Neuron (in vitro differentiated cells): ENCODE measurements around the gene RTKN2.

ENCODE experiments used
- H2AFZ ChIP-seq: one replicate; pipeline ENCODE4 v1.6.1; 2013; ENCODE audit warnings: low read depth, mild to moderate bottlenecking, inconsistent platforms, low read length, moderate library complexity
- H3K27me3 ChIP-seq: one replicate; pipeline ENCODE4 v1.6.1; 2013; ENCODE audit warnings: low read length; ENCODE audit not compliant: insufficient read depth
- H3K36me3 ChIP-seq: one replicate; pipeline ENCODE4 v1.6.1; 2013; ENCODE audit warnings: low read length; ENCODE audit not compliant: insufficient read depth
- H3K4me1 ChIP-seq: one replicate; pipeline ENCODE4 v1.6.1; 2013; ENCODE audit warnings: low read length; ENCODE audit not compliant: insufficient read depth
- H3K4me3 ChIP-seq: 2 replicates; pipeline ENCODE4 v1.5.1; 2013; ENCODE audit warnings: mild to moderate bottlenecking, low read length, moderate library complexity
- H3K9me3 ChIP-seq: one replicate; pipeline ENCODE4 v1.6.1; 2013; ENCODE audit warnings: low read length

RTKN2 gene

DNA sequence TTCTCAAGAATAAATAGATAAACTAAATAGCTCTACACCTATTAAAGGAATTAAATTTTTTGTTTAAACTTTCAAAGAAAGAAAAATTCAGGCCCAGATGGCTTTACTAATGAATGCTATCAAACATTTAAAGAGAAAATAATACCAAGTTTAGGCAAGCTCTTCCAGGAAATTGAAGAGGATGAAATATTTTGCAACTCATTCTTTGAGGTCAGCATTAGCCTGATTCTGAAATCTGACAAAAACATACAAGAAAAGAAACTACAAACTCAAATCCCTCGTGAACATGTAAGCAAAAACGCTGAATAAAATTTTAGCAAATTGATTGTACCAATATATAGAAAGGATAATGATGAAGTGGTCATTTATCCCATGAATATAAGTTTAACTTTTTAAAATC is 93.4 kb downstream of the RTKN2 start:
- no peaks in the 10 kb centered on the region for H3K4me1 ChIP-seq

DNA sequence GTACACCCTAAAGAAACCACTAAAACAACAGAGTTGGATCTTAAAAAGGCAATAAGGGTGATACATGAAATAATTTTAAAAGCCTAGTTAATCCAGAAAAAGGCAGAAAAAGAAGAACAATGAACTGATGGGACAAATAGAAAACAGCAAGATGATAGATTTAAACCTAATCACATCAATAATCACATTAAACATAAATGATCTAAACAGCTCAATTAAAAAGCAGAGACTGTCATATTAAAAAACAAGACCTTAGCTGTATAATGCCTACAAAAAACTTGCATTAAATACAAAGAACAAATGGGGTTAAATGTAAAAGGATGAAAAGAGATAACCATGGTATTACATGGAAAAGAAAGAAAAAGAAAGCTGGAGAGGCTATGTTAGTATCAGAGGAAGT is 96.2 kb downstream of the RTKN2 start:
- Histone ChIP-seq H3K4me3 (no peak overlapping the region), H3K27me3 (no peaks in the 10 kb centered on the region), H2AFZ (no peak overlapping the region), H3K9me3 (no peaks in the 10 kb centered on the region), H3K36me3 (no peaks in the 10 kb centered on the region), H3K4me1 (no peaks in the 10 kb centered on the region)

More for the DNA sequence above, 93.4 kb downstream of the RTKN2 start:
- H2AFZ ChIP-seq: no peak overlapping the region
- H3K4me3 ChIP-seq: no peak overlapping the region
- H3K36me3 ChIP-seq: no peaks in the 10 kb centered on the region
- no peaks in the 10 kb centered on the region for H3K9me3 ChIP-seq
- H3K27me3 ChIP-seq: no peaks in the 10 kb centered on the region

DNA sequence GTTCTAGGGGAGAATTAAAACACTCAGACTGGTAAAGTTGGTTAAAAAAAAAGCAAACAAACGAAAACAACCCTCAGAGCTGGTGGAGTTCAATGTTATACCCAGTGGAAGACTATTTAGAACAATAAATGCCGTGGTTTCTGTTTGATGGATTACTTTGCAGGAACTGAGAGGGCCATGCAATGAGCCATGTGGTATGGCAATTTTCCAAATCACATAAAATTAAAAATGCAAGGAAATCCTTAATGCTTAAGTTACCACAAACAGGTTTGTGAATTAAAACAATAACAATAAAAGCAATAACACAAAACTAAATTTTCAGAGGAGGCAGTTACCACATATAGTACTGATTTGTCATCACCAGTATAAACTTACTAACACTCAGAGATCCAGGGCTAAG is 96.9 kb downstream of the RTKN2 start:
- H3K36me3 ChIP-seq: no peaks in the 10 kb centered on the region
- no peaks in the 10 kb centered on the region for H3K9me3 ChIP-seq
- no peak overlapping the region for H3K4me3 ChIP-seq
- H2AFZ ChIP-seq: no peak overlapping the region
- no peaks in the 10 kb centered on the region for H3K4me1 ChIP-seq
- H3K27me3 ChIP-seq: no peaks in the 10 kb centered on the region

DNA sequence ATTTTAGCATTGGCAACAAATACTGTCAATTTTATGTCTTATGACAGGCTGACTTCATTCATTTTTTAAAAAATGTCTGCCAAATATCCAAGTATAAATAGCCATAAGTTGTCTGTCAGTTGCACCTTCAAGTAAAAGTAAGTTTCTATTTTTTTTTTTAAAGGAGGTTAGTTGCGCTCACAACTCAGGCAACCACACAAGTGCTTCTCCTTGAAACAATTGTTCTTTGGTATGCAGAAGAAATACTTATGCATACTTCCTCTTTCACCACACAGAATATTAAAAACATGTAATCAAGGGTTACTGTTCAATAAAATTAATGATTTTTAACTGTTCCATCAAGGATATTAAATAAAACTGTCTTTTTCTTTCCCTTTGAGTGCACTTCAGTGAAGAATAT is 97.9 kb downstream of the RTKN2 start:
- H3K9me3 ChIP-seq: no peaks in the 10 kb centered on the region
- H3K4me1 ChIP-seq: no peaks in the 10 kb centered on the region
- no peak overlapping the region for H3K4me3 ChIP-seq
- H3K36me3 ChIP-seq: no peaks in the 10 kb centered on the region
- no peaks in the 10 kb centered on the region for H3K27me3 ChIP-seq
- H2AFZ ChIP-seq: no peak overlapping the region

- Histone ChIP-seq H3K9me3 (no peaks in the 10 kb centered on the region), H2AFZ (no peak overlapping the region), H3K4me3 (no peak overlapping the region), H3K36me3 (no peaks in the 10 kb centered on the region), H3K4me1 (no peaks in the 10 kb centered on the region), H3K27me3 (no peaks in the 10 kb centered on the region)
Observed at GRCh38 chr10:62166331-62167131, 102.1 kb downstream of the RTKN2 start.

GRCh38 chr10:62165803-62166202 is 102.8 kb downstream of the RTKN2 start:
- Histone ChIP-seq H3K4me3 (no peak overlapping the region), H3K9me3 (no peaks in the 10 kb centered on the region), H3K4me1 (no peaks in the 10 kb centered on the region)

DNA sequence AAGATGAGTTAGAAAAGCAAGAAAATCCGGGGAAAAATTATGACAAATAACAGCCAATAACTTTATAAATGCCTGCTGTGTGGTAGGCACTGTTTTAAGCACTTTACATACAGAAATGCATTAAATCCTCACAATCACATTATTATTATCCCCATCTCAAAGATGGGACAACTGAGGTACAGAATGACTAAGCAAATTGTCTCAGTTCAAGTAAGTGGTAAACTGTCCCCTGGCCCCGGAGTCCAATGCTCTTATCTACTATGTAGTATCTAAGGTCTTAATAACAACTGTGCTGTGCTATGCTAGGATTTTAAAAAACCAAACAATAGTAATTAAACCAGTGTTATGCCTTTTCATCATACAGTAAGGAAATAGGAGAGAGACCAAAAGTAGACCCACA is 105.6 kb downstream of the RTKN2 start:
- Histone ChIP-seq H3K36me3 (no peaks in the 10 kb centered on the region), H3K9me3 (no peaks in the 10 kb centered on the region), H3K4me1 (no peaks in the 10 kb centered on the region), H2AFZ (no peak overlapping the region), H3K27me3 (no peaks in the 10 kb centered on the region), H3K4me3 (no peak overlapping the region)

More at GRCh38 chr10:62165803-62166202, 102.8 kb downstream of the RTKN2 start:
- Histone ChIP-seq H3K27me3 (no peaks in the 10 kb centered on the region), H2AFZ (no peak overlapping the region), H3K36me3 (no peaks in the 10 kb centered on the region)

DNA sequence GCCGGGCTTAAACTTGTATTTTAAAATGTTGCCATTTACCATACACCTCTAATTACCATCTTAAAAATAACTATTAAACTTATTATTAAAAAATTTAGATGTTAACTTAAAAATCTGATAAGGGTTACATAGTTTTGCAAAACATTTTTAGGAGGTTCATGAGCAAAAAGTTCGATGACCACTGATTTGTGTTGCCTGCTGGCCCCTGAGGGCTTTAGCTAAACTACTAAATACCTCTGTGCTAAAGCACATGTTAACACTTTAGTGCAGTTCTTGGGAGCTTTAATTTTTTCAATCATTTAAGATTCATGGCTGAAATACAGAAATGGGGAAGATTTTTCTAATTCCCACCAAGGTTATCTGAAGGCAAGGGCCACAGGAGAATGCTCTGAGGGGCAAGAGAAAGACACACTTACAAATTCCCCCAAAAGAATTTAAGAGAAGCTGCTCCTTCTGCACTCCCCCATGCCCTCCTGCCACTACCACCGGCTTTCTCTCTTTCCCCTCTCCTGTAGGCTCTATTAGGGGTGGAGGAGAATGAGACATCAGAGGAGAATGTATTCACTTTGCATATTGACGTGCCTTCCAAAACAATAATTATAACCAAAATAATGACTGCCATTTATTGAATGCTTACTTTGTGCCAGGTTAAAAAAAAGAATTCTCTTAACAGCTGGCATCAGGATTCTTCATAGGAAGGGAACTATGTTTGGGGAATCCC is 106.2 kb downstream of the RTKN2 start:
- Histone ChIP-seq H3K4me1 (no peaks in the 10 kb centered on the region), H3K36me3 (no peaks in the 10 kb centered on the region), H2AFZ (no peak overlapping the region), H3K4me3 (no peak overlapping the region), H3K9me3 (no peaks in the 10 kb centered on the region), H3K27me3 (no peaks in the 10 kb centered on the region)

DNA sequence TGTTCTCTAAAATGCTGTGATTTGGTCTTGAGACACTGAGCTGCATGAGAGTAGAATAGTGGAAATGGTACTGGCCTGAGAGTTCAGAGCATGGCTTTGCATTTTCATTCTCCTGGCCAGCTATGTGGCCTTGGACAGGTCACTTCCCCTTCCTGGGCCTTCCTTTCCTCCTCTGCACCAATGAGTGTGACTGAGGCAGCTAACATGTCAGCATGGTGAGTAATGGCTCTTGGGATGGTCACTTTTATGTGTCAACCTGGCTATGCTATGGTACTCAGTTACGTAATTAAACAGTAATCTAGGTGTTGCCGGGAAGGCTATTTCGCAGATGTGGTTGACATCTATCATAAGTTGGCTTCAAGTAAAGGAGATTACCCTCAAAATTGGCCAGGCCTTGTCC is 109.3 kb downstream of the RTKN2 start:
- Histone ChIP-seq H3K4me3 (no peak overlapping the region), H2AFZ (no peak overlapping the region), H3K4me1 (no peaks in the 10 kb centered on the region), H3K9me3 (no peaks in the 10 kb centered on the region), H3K36me3 (no peaks in the 10 kb centered on the region), H3K27me3 (no peaks in the 10 kb centered on the region)

- H3K4me3 ChIP-seq: no peak overlapping the region
- H3K36me3 ChIP-seq: no peaks in the 10 kb centered on the region
- H3K9me3 ChIP-seq: no peaks in the 10 kb centered on the region
- no peak overlapping the region for H2AFZ ChIP-seq
- no peaks in the 10 kb centered on the region for H3K4me1 ChIP-seq
- H3K27me3 ChIP-seq: no peaks in the 10 kb centered on the region
Observed at GRCh38 chr10:62157601-62158000, 111.0 kb downstream of the RTKN2 start.

DNA sequence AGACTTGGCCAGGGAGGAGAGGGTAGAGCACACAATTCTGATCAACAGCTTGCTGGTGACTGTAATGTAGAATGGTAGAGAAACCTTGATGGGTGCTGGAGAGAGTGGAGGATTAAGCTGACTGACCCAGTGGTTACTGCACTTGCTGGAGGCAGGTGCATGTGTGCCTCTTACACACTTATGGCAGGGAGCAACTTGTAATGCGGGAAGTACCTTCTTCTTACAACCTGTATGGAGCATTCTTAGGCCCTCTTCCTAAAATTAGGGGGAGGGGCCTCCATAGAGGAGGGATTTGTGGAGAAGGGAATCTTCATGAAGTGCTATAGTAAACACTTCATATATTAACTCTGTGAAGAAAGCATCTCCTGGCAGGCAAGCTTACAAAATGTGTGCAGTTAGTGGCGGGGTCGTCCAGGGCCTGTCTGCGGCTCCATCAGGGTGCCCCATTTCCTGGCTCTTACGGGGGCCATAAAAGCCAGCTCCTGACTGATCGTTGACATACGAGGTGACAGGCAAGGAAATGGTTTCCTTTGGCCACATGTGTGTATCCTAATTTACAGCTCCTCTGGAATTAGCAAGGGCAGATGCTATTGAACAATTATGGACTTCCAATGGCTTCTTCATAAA is 113.5 kb downstream of the RTKN2 start:
- H3K4me1 ChIP-seq: no peaks in the 10 kb centered on the region
- H3K27me3 ChIP-seq: no peaks in the 10 kb centered on the region
- no peak overlapping the region for H3K4me3 ChIP-seq
- no peaks in the 10 kb centered on the region for H3K36me3 ChIP-seq
- no peaks in the 10 kb centered on the region for H3K9me3 ChIP-seq
- H2AFZ ChIP-seq: no peak overlapping the region

DNA sequence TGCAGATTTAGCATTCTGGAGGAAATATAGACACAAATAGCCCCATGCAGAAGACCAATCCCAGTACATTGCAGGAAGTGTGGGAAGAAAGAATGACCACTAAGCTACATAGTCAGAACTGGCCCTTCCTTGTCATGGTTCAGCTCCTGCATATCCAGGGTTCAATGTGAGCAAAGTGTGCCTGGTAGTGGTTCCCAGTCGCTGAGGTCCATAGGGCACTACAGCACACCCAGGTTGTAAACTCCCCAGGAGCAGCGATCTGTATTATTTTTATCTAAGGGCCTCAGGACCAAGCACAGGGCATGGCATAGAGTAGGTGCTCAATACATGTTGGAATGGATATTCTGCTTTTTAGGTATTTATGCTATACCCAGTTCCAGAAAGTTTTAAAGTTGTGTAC is 114.4 kb downstream of the RTKN2 start:
- no peaks in the 10 kb centered on the region for H3K4me1 ChIP-seq
- no peaks in the 10 kb centered on the region for H3K27me3 ChIP-seq
- no peak overlapping the region for H3K4me3 ChIP-seq
- no peak overlapping the region for H2AFZ ChIP-seq
- no peaks in the 10 kb centered on the region for H3K36me3 ChIP-seq
- no peaks in the 10 kb centered on the region for H3K9me3 ChIP-seq

GRCh38 chr10:62153191-62153590 is 115.5 kb downstream of the RTKN2 start:
- H3K36me3 ChIP-seq: no peaks in the 10 kb centered on the region
- H2AFZ ChIP-seq: no peak overlapping the region
- H3K9me3 ChIP-seq: no peaks in the 10 kb centered on the region
- H3K4me3 ChIP-seq: no peak overlapping the region
- no peaks in the 10 kb centered on the region for H3K4me1 ChIP-seq
- H3K27me3 ChIP-seq: no peaks in the 10 kb centered on the region
